Gastroesophageal sphincter (tissue), 4 donors: ENCODE measurements around the gene A4GALT. TPM values are rescaled to one million over a fixed set of nuclear protein-coding genes. Genes with fewer than 3 reads are reported as not detected.
"Not testable (repeated sequence)": the region's sequence is repeated elsewhere in the genome, so short reads cannot be mapped to it uniquely, and the experiment has no call there.

ENCODE experiments used
- ATAC-seq: fragments of 150-250 bp; one replicate; pipeline ENCODE4 v1.9.1; 2016; ENCODE audit warnings: mild to moderate bottlenecking, moderate library complexity
- H3K27ac ChIP-seq, 4 donors: fragments of 200-600 bp; sonication (generic) in 3 of 4; 1 replicate in 3 of 4; 2 replicates in 1 of 4; pipeline ENCODE4 v1.5.1; 2016 to 2019
- H3K27me3 ChIP-seq: fragments of 200-600 bp; sonication (generic); one replicate; pipeline ENCODE4 v1.5.1; 2019
- H3K36me3 ChIP-seq, 2 donors: fragments of 200-600 bp; sonication (generic); one replicate each; pipeline ENCODE4 v1.5.1; 2019; ENCODE audit warnings: control low read depth in 1 of 2
- H3K4me1 ChIP-seq, 3 donors: fragments of 200-600 bp; sonication (generic); 1 replicate in 2 of 3; 2 replicates in 1 of 3; pipeline ENCODE4 v1.5.1; 2016 to 2019; ENCODE audit warnings: control low read depth in 2 of 3
- H3K4me3 ChIP-seq, 2 donors: fragments of 200-600 bp; sonication (generic); one replicate each; pipeline ENCODE4 v1.5.1; 2019; ENCODE audit warnings: mild to moderate bottlenecking in 1 of 2, moderate library complexity in 1 of 2
- H3K9me3 ChIP-seq, 3 donors: fragments of 200-600 bp; sonication (generic); one replicate each; pipeline ENCODE4 v1.5.1; 2017 to 2019; ENCODE audit warnings: control low read depth in 2 of 3
- EP300 ChIP-seq: sonication (generic); formaldehyde crosslinking; IDR thresholded peaks from one replicate; pipeline ENCODE4 v1.6.1; 2017; ENCODE audit warnings: antibody characterized with exemption, mild to moderate bottlenecking
- POLR2A ChIP-seq, 2 donors: fragments of 450-650 bp; IDR thresholded peaks; one replicate each; pipeline ENCODE4 v1.6.1; 2017; ENCODE audit warnings: antibody characterized with exemption in 2 of 2, mild to moderate bottlenecking in 2 of 2, moderate library complexity in 1 of 2
- POLR2AphosphoS5 ChIP-seq: sonication (generic); formaldehyde crosslinking; IDR thresholded peaks from one replicate; pipeline ENCODE4 v1.6.1; 2017; ENCODE audit warnings: antibody characterized with exemption
- WGBS, 2 donors: methylation state at CpG; one replicate each; pipeline ENCODE4 v1.1.5; 2018; ENCODE audit warnings: low coverage in 1 of 2; 5-methylcytosine and 5-hydroxymethylcytosine counted together
- total RNA-seq, 4 donors: library from RNA; depleted of rRNA; stranded (reverse); fragments of >200 nt; gene quantifications; one replicate each; pipeline ENCODE4 v1.1.0, GENCODE V29; 2016
- TF ChIP-seq, protein P1 (sequence below), 4 experiments: fragments of 200-600 bp in 2 of 4; fragments of 450-650 bp in 2 of 4; sonication (generic) in 1 of 4; IDR thresholded peaks; one replicate each; pipeline ENCODE4 v1.5.1; 2017 to 2019; ENCODE audit warnings: antibody characterized with exemption in 4 of 4, mild to moderate bottlenecking in 2 of 4, moderate library complexity in 2 of 4

Gene A4GALT
- total RNA-seq, 4 donors from 2014 or later = 36.9 to 70.9 (median 55.3) TPM

DNA sequence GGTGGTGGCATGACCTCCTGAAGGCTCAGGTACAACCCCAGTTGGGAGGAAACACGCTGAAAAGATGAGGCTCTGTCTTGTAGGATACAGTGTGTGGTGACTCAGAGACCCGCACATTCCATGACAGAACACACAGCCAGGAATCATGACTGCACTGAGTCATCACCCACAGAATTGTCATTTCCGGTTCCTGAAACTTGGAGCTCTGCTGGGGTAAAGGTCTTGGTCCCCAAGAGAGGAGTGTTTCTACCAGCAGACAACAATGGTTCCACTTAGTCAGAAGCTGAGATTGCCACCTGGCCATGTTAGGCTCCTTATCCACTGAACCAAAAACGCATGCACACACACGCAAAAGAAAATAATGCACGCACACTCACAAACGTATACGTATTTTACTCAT lies 40.0 kb downstream of the A4GALT start:
- Histone ChIP-seq H3K27ac (peak overlapping the region in 2 of 4 donors; percentile 12 to 62), H3K4me1 (peaks cover 4 to 82% (median 45%) of the 10 kb centered on the region in 3 donors)

DNA sequence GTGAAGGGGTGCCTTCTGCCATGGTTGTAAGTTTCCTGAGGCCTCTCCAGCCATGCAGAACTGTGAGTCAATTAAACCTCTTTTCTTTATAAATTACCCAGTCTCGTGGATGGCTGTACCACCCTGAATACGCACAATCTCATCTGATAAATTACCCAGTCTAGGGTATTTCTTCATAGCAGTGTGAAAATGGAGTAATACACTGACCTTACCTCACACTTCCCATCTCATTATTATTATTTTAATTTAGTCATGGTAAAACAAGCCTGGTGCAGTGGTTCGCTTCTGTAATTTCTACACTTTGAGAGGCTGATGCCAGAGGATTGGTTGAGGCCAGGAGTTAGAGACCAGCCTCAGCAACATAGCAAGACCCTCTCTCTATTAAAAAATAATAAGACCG lies 41.0 kb downstream of the A4GALT start:
- Histone ChIP-seq H3K9me3 (no peaks in the 10 kb centered on the region), H3K36me3 (no peaks in the 10 kb centered on the region), H3K4me3 (no peak overlapping the region), H3K4me1 (peaks cover 3 to 81% (median 36%) of the 10 kb centered on the region in 3 donors), H3K27me3 (no peaks in the 10 kb centered on the region), H3K27ac (no peak overlapping the region)
- ATAC-seq = no peak
- TF ChIP-seq POLR2A (IDR thresholded peaks at IDR 0.05) = no peak
- TF ChIP-seq, protein P1, sequence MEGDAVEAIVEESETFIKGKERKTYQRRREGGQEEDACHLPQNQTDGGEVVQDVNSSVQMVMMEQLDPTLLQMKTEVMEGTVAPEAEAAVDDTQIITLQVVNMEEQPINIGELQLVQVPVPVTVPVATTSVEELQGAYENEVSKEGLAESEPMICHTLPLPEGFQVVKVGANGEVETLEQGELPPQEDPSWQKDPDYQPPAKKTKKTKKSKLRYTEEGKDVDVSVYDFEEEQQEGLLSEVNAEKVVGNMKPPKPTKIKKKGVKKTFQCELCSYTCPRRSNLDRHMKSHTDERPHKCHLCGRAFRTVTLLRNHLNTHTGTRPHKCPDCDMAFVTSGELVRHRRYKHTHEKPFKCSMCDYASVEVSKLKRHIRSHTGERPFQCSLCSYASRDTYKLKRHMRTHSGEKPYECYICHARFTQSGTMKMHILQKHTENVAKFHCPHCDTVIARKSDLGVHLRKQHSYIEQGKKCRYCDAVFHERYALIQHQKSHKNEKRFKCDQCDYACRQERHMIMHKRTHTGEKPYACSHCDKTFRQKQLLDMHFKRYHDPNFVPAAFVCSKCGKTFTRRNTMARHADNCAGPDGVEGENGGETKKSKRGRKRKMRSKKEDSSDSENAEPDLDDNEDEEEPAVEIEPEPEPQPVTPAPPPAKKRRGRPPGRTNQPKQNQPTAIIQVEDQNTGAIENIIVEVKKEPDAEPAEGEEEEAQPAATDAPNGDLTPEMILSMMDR (IDR thresholded peaks at IDR 0.05) = no peak
- no peak for TF ChIP-seq POLR2AphosphoS5
- TF ChIP-seq EP300 = no peak
- WGBS, 2 donors = 89 to 100% methylated on average over 2 to 3 of the region's 4 CpGs

More for the DNA sequence above, 40.0 kb downstream of the A4GALT start:
- 64 to 75% methylated on average over 6 of the region's 8 CpGs for WGBS, 2 donors
- no peak overlapping the region for H3K4me3 ChIP-seq
- TF ChIP-seq POLR2AphosphoS5 = peak; percentile 53
- TF ChIP-seq, protein P1 (IDR thresholded peaks at IDR 0.05) = no peak
- H3K36me3 ChIP-seq = no peaks in the 10 kb centered on the region
- H3K27me3 ChIP-seq = no peaks in the 10 kb centered on the region
- no peaks in the 10 kb centered on the region for H3K9me3 ChIP-seq
- ATAC-seq = peak; percentile 68

DNA sequence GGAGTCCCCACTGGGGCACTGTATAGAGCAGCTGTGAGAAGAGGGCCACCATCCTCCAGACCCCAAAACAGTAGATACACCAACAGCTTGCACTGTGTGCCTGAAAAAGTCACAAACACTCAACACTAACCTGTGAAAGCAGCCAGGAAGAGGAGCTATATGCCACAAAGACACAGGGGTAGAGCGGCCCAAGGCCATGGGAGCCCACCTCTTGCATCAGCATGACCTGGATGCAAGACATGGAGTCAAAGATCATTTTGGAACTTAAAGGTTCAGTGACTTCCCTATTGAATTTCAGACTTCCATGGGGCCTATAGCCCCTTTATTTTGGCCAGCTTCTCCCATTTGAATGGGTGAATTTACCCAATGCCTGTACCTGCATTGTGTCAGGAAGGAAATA lies 41.8 kb downstream of the A4GALT start:
- peak overlapping the region in 1 of 4 donors; percentile 6 for H3K27ac ChIP-seq
- H3K4me1 ChIP-seq = peaks cover 3 to 81% (median 32%) of the 10 kb centered on the region in 3 donors
- no peaks in the 10 kb centered on the region for H3K36me3 ChIP-seq
- no peak for ATAC-seq
- no peak overlapping the region for H3K4me3 ChIP-seq
- H3K27me3 ChIP-seq = no peaks in the 10 kb centered on the region
- no peaks in the 10 kb centered on the region for H3K9me3 ChIP-seq
- 100% methylated on average over 1 of the region's 1 CpG; no CpG with 5 or more reads in 1 of the 2 donors for WGBS, 2 donors
- TF ChIP-seq, protein P1 (IDR thresholded peaks at IDR 0.05) = no peak
- no peak for TF ChIP-seq EP300
- no peak for TF ChIP-seq POLR2A (IDR thresholded peaks at IDR 0.05)
- no peak for TF ChIP-seq POLR2AphosphoS5

DNA sequence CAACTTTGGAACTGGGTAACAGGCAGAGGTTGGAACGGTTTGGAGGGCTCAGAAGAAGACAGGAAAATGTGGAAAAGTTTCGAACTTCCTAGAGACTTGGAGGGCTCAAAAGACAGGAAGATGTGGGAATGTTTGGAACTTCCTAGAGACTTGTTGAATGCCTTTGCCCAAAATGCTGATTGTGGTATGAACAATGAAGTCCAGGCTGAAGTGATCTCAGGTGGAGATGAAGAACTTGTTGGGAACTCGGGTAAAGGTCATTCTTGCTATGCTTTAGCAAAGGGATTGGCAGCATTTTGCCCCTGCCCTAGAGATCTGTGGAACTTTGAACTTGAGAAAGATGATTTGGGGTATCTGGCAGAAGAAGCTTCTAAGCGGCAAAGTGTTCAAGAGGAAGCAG lies 42.7 kb downstream of the A4GALT start:
- H3K4me1 ChIP-seq = peaks cover 3 to 81% (median 24%) of the 10 kb centered on the region in 3 donors
- 72 to 82% methylated on average over 3 to 4 of the region's 4 CpGs for whole genome bisulfite sequencing, 2 donors
- not testable (repeated sequence) for H3K36me3 ChIP-seq, H3K4me3 ChIP-seq, ATAC-seq, H3K27me3 ChIP-seq, H3K9me3 ChIP-seq
- H3K27ac ChIP-seq = peak overlapping the region in 2 of 4 donors; percentile 51 to 74

- peak; percentile 60 for ATAC-seq
- Histone ChIP-seq H3K27ac (peak overlapping the region; percentile 74 to 85 (median 76)), H3K4me3 (no peak overlapping the region), H3K9me3 (no peaks in the 10 kb centered on the region), H3K27me3 (no peaks in the 10 kb centered on the region), H3K4me1 (peaks cover 3 to 66% (median 15%) of the 10 kb centered on the region in 3 donors), H3K36me3 (no peaks in the 10 kb centered on the region)
- no peak for TF ChIP-seq EP300
- peak; percentile 41 for TF ChIP-seq POLR2AphosphoS5
- WGBS, 2 donors = 22 to 59% methylated on average over 6 to 7 of the region's 7 CpGs
These were observed 44.5 kb downstream of the A4GALT start for GRCh38 chr22:42676059-42676607.

GRCh38 chr22:42673898-42674401 lies 46.7 kb downstream of the A4GALT start:
- Histone ChIP-seq H3K9me3 (no peaks in the 10 kb centered on the region), H3K4me1 (peaks cover 3 to 58% (median 6%) of the 10 kb centered on the region in 3 donors), H3K27ac (peak overlapping the region in 3 of 4 donors; percentile 29 to 85 (median 35)), H3K4me3 (no peak overlapping the region), H3K36me3 (no peaks in the 10 kb centered on the region), H3K27me3 (no peaks in the 10 kb centered on the region)
- ATAC-seq = peak; percentile 17
- WGBS, 2 donors = 10% methylated on average over 2 of the region's 2 CpGs; no CpG with 5 or more reads in 1 of the 2 donors
- TF ChIP-seq EP300 (no peak), POLR2A (IDR thresholded peaks at IDR 0.05) (no peak), POLR2AphosphoS5 (no peak)
- TF ChIP-seq, protein P1 (IDR thresholded peaks at IDR 0.05) = no peak

DNA sequence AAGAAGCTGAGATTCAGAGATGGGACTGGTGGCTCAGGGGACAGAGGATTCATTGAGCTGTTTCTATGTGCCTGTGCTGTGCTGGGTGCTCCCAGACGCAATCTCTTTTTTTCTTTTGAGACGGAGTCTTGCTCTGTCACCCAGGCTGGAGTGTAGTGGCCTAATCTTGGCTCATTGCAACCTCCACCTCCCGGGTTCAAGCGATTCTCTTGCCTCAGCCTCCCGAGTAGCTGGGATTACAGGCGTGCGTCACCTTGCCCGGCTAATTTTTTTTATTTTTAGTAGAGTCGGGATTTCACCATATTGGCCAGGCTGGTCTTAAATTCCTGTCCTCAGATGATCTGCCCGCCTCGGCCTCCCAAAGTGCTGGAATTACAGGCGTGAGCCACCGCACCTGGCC lies 47.6 kb downstream of the A4GALT start:
- not testable (repeated sequence) for H3K27me3 ChIP-seq, H3K9me3 ChIP-seq, H3K4me3 ChIP-seq, ATAC-seq, H3K36me3 ChIP-seq
- peaks cover 3 to 51% (median 6%) of the 10 kb centered on the region in 3 donors for H3K4me1 ChIP-seq
- peak overlapping the region in 2 of 4 donors; percentile 35 to 85 for H3K27ac ChIP-seq
- WGBS, 2 donors = 90 to 95% methylated on average over 2 to 12 of the region's 13 CpGs
